ENCODE results near the gene LYPD6B. TPM values are rescaled to one million over a fixed set of nuclear protein-coding genes. Genes with fewer than 3 reads are reported as not detected.

The LYPD6B gene
- total RNA-seq, 1 donor from 2014 or later, result not detected

- no peak for DNase-seq (ENCODE audit: low read depth, low spot score)
Observed at GRCh38 chr2:149039213-149039724, 770 bp downstream of the LYPD6B start.

- no peak for DNase-seq (ENCODE audit: low read depth, low spot score)
Observed at GRCh38 chr2:149040451-149040850, 2.0 kb downstream of the LYPD6B start.

- DNase-seq (ENCODE audit: low read depth, low spot score), result no peak
Observed at GRCh38 chr2:149041482-149041881, 3.0 kb downstream of the LYPD6B start.

- DNase-seq (ENCODE audit: low read depth, low spot score), result no peak
Observed at GRCh38 chr2:149042881-149043280, 4.4 kb downstream of the LYPD6B start.

- DNase-seq (ENCODE audit: low read depth, low spot score), result no peak
Observed at GRCh38 chr2:149044500-149044899, 6.0 kb downstream of the LYPD6B start.

- DNase-seq (ENCODE audit: low read depth, low spot score), result no peak
Observed at GRCh38 chr2:149047118-149047517, 8.6 kb downstream of the LYPD6B start.

- DNase-seq (ENCODE audit: low read depth, low spot score), result no peak
Observed at GRCh38 chr2:149049142-149049541, 10.6 kb downstream of the LYPD6B start.

GRCh38 chr2:149050188-149050587 is 11.7 kb downstream of the LYPD6B start:
- DNase-seq (ENCODE audit: low read depth, low spot score), result no peak

GRCh38 chr2:149055751-149056150 is 17.3 kb downstream of the LYPD6B start:
- no peak for DNase-seq (ENCODE audit: low read depth, low spot score)

- DNase-seq (ENCODE audit: low read depth, low spot score), result no peak
Observed at GRCh38 chr2:149056541-149057255, 18.2 kb downstream of the LYPD6B start.

- no peak for DNase-seq (ENCODE audit: low read depth, low spot score)
Observed at GRCh38 chr2:149057401-149057800, 18.9 kb downstream of the LYPD6B start.

- no peak for DNase-seq (ENCODE audit: low read depth, low spot score)
Observed at GRCh38 chr2:149058936-149059335, 20.4 kb downstream of the LYPD6B start.

GRCh38 chr2:149059822-149060221 is 21.3 kb downstream of the LYPD6B start:
- no peak for DNase-seq (ENCODE audit: low read depth, low spot score)

GRCh38 chr2:149061133-149061745 is 22.7 kb downstream of the LYPD6B start:
- no peak for DNase-seq (ENCODE audit: low read depth, low spot score)

GRCh38 chr2:149062531-149062930 is 24.0 kb downstream of the LYPD6B start:
- DNase-seq (ENCODE audit: low read depth, low spot score), result no peak

- no peak for DNase-seq (ENCODE audit: low read depth, low spot score)
Observed at GRCh38 chr2:149063177-149063576, 24.7 kb downstream of the LYPD6B start.

- no peak for DNase-seq (ENCODE audit: low read depth, low spot score)
Observed at GRCh38 chr2:149064365-149064841, 25.9 kb downstream of the LYPD6B start.

GRCh38 chr2:149064856-149065630 is 26.5 kb downstream of the LYPD6B start:
- DNase-seq (ENCODE audit: low read depth, low spot score), result no peak

GRCh38 chr2:149068225-149068995 is 29.9 kb downstream of the LYPD6B start:
- DNase-seq (ENCODE audit: low read depth, low spot score), result no peak

GRCh38 chr2:149068996-149069888 is 30.7 kb downstream of the LYPD6B start:
- DNase-seq (ENCODE audit: low read depth, low spot score), result no peak
